Neural crest cell (in vitro differentiated cells): ENCODE results near the gene SCTR. TPM values are rescaled to one million over a fixed set of nuclear protein-coding genes. Genes with fewer than 3 reads are reported as not detected.

Experiments used
- DNase-seq: peaks from one replicate; pipeline ENCODE4 v3.0.0; 2021; ENCODE audit warnings: low read depth, mixed read lengths, low spot score
- H3K27ac Mint-ChIP-seq: one replicate; pipeline ENCODE4 v1.8.0; 2021; ENCODE audit warnings: mild to moderate bottlenecking, mixed read lengths; ENCODE audit not compliant: unreplicated experiment
- H3K27me3 Mint-ChIP-seq: 2 replicates; pipeline ENCODE4 v1.8.0; 2021; ENCODE audit warnings: low read depth, mild to moderate bottlenecking, mixed read lengths
- H3K36me3 Mint-ChIP-seq: 2 replicates; pipeline ENCODE4 v1.8.0; 2021; ENCODE audit warnings: low read depth, mild to moderate bottlenecking, mixed read lengths
- H3K4me1 Mint-ChIP-seq: 2 replicates; pipeline ENCODE4 v1.8.0; 2021; ENCODE audit warnings: mixed read lengths
- H3K4me3 Mint-ChIP-seq: one replicate; pipeline ENCODE4 v1.8.0; 2021; ENCODE audit warnings: mild to moderate bottlenecking, mixed read lengths
- H3K9me3 Mint-ChIP-seq: 2 replicates; pipeline ENCODE4 v1.8.0; 2021; ENCODE audit warnings: mixed read lengths
- CTCF ChIP-seq: fragments of 200-600 bp; sonication (generic); conservative IDR thresholded peaks from 2 replicates; pipeline ENCODE4 v1.5.0; 2021; ENCODE audit warnings: antibody characterized with exemption, mild to moderate bottlenecking
- total RNA-seq: library from RNA; stranded (reverse); gene quantifications from 2 replicates; pipeline ENCODE4 v1.2.1, GENCODE V29; 2021

Gene SCTR
- total RNA-seq, 1 donor from 2014 or later = not detected

- H3K9me3 Mint-ChIP-seq = no peaks in the 10 kb centered on the region
These were observed 122.2 kb downstream of the SCTR start for GRCh38 chr2:119402106-119402505.

GRCh38 chr2:119397196-119397595 is 127.1 kb downstream of the SCTR start:
- Mint-ChIP-seq H3K9me3 (no peaks in the 10 kb centered on the region), H3K27me3 (no peaks in the 10 kb centered on the region), H3K27ac (no peak overlapping the region), H3K4me3 (no peak overlapping the region), H3K36me3 (no peaks in the 10 kb centered on the region), H3K4me1 (peaks cover 5% of the 10 kb centered on the region)
- TF ChIP-seq CTCF = no peak
- DNase-seq = no peak

More at GRCh38 chr2:119402106-119402505, 122.2 kb downstream of the SCTR start:
- Mint-ChIP-seq H3K27me3 (no peaks in the 10 kb centered on the region), H3K27ac (no peak overlapping the region), H3K4me1 (no peaks in the 10 kb centered on the region), H3K36me3 (no peaks in the 10 kb centered on the region), H3K4me3 (no peak overlapping the region)
- no peak for DNase-seq
- TF ChIP-seq CTCF = no peak

- no peaks in the 10 kb centered on the region for H3K9me3 Mint-ChIP-seq
- DNase-seq = no peak
- TF ChIP-seq CTCF = no peak
- no peaks in the 10 kb centered on the region for H3K36me3 Mint-ChIP-seq
- no peak overlapping the region for H3K4me3 Mint-ChIP-seq
- no peak overlapping the region for H3K27ac Mint-ChIP-seq
- no peaks in the 10 kb centered on the region for H3K27me3 Mint-ChIP-seq
- H3K4me1 Mint-ChIP-seq = peaks cover 12% of the 10 kb centered on the region
These were observed 130.1 kb downstream of the SCTR start for GRCh38 chr2:119393971-119394748.

Other genes with a start within 250 kb of the SCTR start
- 10.6 and 11.6 TPM in 2 replicates for gene C2orf76, start 157.6 kb downstream of the SCTR start, total RNA-seq
- gene DBI, start 157.5 kb downstream of the SCTR start, total RNA-seq = 222 and 236 TPM in 2 replicates
- 4.7 and 5.3 TPM in 2 replicates for gene TMEM37, start 92.6 kb downstream of the SCTR start, total RNA-seq
- 2.0 and 3.0 TPM in 2 replicates for gene CFAP221, start 20.0 kb upstream of the SCTR start, total RNA-seq
- 27.7 and 30.9 TPM in 2 replicates for gene TMEM177, start 154.7 kb upstream of the SCTR start, total RNA-seq
- 39.3 and 46.8 TPM in 2 replicates for gene PTPN4, start 235.4 kb upstream of the SCTR start, total RNA-seq